Measurements from ENCODE around the gene PAGE4.

DNA sequence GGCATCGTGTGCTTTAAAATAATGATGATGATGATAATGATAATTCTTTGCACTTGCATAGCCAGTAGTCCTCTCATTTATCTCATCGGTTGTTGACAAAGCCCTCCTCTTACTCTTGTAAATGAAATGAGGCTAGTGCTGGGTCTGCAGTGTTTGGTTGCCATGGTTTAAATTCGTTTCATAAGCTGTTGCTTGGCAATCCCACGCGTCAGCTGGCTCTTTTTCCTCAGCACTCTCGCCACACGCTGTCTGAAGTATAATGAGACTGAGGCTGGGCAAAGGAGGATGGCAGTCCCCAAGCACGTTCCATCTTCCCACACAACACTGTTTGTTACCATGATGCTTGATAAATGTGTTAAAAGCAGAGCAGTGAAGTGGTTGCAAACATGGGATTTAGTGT, 15.5 kb downstream of the PAGE4 start:
- TF ChIP-seq, protein P1, sequence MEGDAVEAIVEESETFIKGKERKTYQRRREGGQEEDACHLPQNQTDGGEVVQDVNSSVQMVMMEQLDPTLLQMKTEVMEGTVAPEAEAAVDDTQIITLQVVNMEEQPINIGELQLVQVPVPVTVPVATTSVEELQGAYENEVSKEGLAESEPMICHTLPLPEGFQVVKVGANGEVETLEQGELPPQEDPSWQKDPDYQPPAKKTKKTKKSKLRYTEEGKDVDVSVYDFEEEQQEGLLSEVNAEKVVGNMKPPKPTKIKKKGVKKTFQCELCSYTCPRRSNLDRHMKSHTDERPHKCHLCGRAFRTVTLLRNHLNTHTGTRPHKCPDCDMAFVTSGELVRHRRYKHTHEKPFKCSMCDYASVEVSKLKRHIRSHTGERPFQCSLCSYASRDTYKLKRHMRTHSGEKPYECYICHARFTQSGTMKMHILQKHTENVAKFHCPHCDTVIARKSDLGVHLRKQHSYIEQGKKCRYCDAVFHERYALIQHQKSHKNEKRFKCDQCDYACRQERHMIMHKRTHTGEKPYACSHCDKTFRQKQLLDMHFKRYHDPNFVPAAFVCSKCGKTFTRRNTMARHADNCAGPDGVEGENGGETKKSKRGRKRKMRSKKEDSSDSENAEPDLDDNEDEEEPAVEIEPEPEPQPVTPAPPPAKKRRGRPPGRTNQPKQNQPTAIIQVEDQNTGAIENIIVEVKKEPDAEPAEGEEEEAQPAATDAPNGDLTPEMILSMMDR (IDR thresholded peaks at IDR 0.05): no peak
- TF ChIP-seq POLR2A (IDR thresholded peaks at IDR 0.05) (no peak), POLR2AphosphoS5 (IDR thresholded peaks at IDR 0.05) (no peak), EP300 (IDR thresholded peaks at IDR 0.05) (no peak)
